Endodermal cell (in vitro differentiated cells): ENCODE results near the gene RAB11FIP5. TPM values are rescaled to one million over a fixed set of nuclear protein-coding genes. Genes with fewer than 3 reads are reported as not detected.
A peak's percentile ranks its signal among the peaks of the same experiment; 100 is the strongest.

ENCODE experiments used
- DNase-seq: peaks from one replicate; pipeline ENCODE4 v3.0.0-alpha.2; 2017
- H3K27ac ChIP-seq: 2 replicates; pipeline ENCODE4 v1.5.1; 2013; ENCODE audit warnings: mild to moderate bottlenecking, low read depth, low read length, moderate library complexity
- H3K27me3 ChIP-seq: 2 replicates; pipeline ENCODE4 v1.6.1; 2013; ENCODE audit warnings: mild to moderate bottlenecking, low read length, moderate library complexity; ENCODE audit not compliant: insufficient read depth, control insufficient read depth, poor library complexity, severe bottlenecking
- H3K36me3 ChIP-seq: 2 replicates; pipeline ENCODE4 v1.7.0; 2013; ENCODE audit warnings: mild to moderate bottlenecking, low read length, moderate library complexity; ENCODE audit not compliant: control insufficient read depth, insufficient read depth
- H3K4me1 ChIP-seq: one replicate; pipeline ENCODE4 v1.7.0; 2013; ENCODE audit warnings: low read length; ENCODE audit not compliant: control insufficient read depth, insufficient read depth
- H3K4me3 ChIP-seq: 2 replicates; pipeline ENCODE4 v1.5.1; 2013; ENCODE audit warnings: mild to moderate bottlenecking, low read length, moderate library complexity
- H3K9ac ChIP-seq: 2 replicates; pipeline ENCODE4 v1.6.1; 2013; ENCODE audit warnings: mild to moderate bottlenecking, low read length, moderate library complexity; ENCODE audit not compliant: poor library complexity, severe bottlenecking; ENCODE audit errors: extremely low read depth
- H3K9me3 ChIP-seq: 2 replicates; pipeline ENCODE4 v1.6.1; 2013; ENCODE audit warnings: mild to moderate bottlenecking, low read length, moderate library complexity; ENCODE audit not compliant: control insufficient read depth
- H3K27ac Mint-ChIP-seq: 2 replicates; pipeline ENCODE4 v1.8.0; 2020; ENCODE audit warnings: mixed read lengths
- H3K27me3 Mint-ChIP-seq: 2 replicates; pipeline ENCODE4 v1.8.0; 2021; ENCODE audit warnings: mild to moderate bottlenecking, mixed read lengths; ENCODE audit not compliant: insufficient read depth
- H3K36me3 Mint-ChIP-seq: 2 replicates; pipeline ENCODE4 v1.8.0; 2020; ENCODE audit warnings: low read depth, mixed read lengths
- H3K4me1 Mint-ChIP-seq: 2 replicates; pipeline ENCODE4 v1.8.0; 2020; ENCODE audit warnings: mixed read lengths
- H3K4me3 Mint-ChIP-seq: 2 replicates; pipeline ENCODE4 v1.8.0; 2020; ENCODE audit warnings: mild to moderate bottlenecking, moderate library complexity, mixed read lengths
- H3K9me3 Mint-ChIP-seq: 2 replicates; pipeline ENCODE4 v1.8.0; 2020; ENCODE audit warnings: mild to moderate bottlenecking, mixed read lengths
- CTCF ChIP-seq: fragments of 200-600 bp; sonication (generic); conservative IDR thresholded peaks from 2 replicates; pipeline ENCODE4 v1.5.0; 2021; ENCODE audit warnings: antibody characterized with exemption, mild to moderate bottlenecking
- WGBS, 2 experiments: methylation state at CpG; one replicate each; pipeline versions ENCODE4 v1.1.5 to v1.1.7; 2013; ENCODE audit warnings: missing lambda C conversion rate in 2 of 2, mixed read lengths in 1 of 2; ENCODE audit not compliant: insufficient coverage in 1 of 2, insufficient read length in 1 of 2; 5-methylcytosine and 5-hydroxymethylcytosine counted together
- total RNA-seq, 2 donors: library from RNA; stranded (reverse); fragmentation: NEBNext Ultra II Directional in 1 of 2; extraction: Animal tissue kit (Norgen Biotek cat#: 25700) in 1 of 2; gene quantifications; 2 replicates in 1 of 2; 3 replicates in 1 of 2; pipeline ENCODE4 v1.2.1, GENCODE V29; 2021

The RAB11FIP5 gene
- total RNA-seq, 2 donors from 2014 or later, result 12.1 to 17.3 TPM

- Histone ChIP-seq H3K4me3 (peak within 1 kb of the TSS; percentile 95), H3K27ac (peak within 1 kb of the TSS; percentile 81), H3K9ac (peak within 1 kb of the TSS; percentile 80), H3K36me3 (no peaks in the 10 kb centered on the region), H3K9me3 (no peaks in the 10 kb centered on the region), H3K4me1 (peaks cover 3% of the 10 kb centered on the region), H3K27me3 (no peaks in the 10 kb centered on the region)
- TF ChIP-seq CTCF, result peak; percentile 52
- H3K27ac Mint-ChIP-seq, result peak within 1 kb of the TSS; percentile 97
- no peaks in the 10 kb centered on the region for H3K9me3 Mint-ChIP-seq
- H3K36me3 Mint-ChIP-seq, result peaks cover 6% of the 10 kb centered on the region
- peaks cover 28% of the 10 kb centered on the region for H3K4me1 Mint-ChIP-seq
- 1 to 2% methylated on average over 41 to 67 of the region's 67 CpGs for WGBS, 2 experiments
- H3K27me3 Mint-ChIP-seq, result no peaks in the 10 kb centered on the region
- peak within 1 kb of the TSS; percentile 87 for H3K4me3 Mint-ChIP-seq
- peak; percentile 99 for DNase-seq
Measured at GRCh38 chr2:73071360-73072128, 41.2 kb downstream of the RAB11FIP5 start, which contains the start of gene SFXN5. Gene SFXN5 (minus strand): TSS chr2:73071712. CDS start chr2:73071705, 7 bp downstream.

- DNase-seq, result peak; percentile 78
- no peaks in the 10 kb centered on the region for H3K27me3 Mint-ChIP-seq
- peaks cover 9% of the 10 kb centered on the region for H3K36me3 Mint-ChIP-seq
- Histone ChIP-seq H3K27ac (peak overlapping the region; percentile 81), H3K4me3 (peak overlapping the region; percentile 95), H3K4me1 (peaks cover 3% of the 10 kb centered on the region), H3K36me3 (no peaks in the 10 kb centered on the region), H3K9ac (peak overlapping the region; percentile 80), H3K9me3 (no peaks in the 10 kb centered on the region), H3K27me3 (no peaks in the 10 kb centered on the region)
- no peak for TF ChIP-seq CTCF
- H3K9me3 Mint-ChIP-seq, result no peaks in the 10 kb centered on the region
- H3K4me3 Mint-ChIP-seq, result peak overlapping the region; percentile 87
- peaks cover 28% of the 10 kb centered on the region for H3K4me1 Mint-ChIP-seq
- H3K27ac Mint-ChIP-seq, result peak overlapping the region; percentile 78
- WGBS, 2 experiments, result 0% methylated on average over 17 to 83 of the region's 83 CpGs
Measured at GRCh38 chr2:73070643-73071359, 41.9 kb downstream of the RAB11FIP5 start.

GRCh38 chr2:73069855-73070642, 42.7 kb downstream of the RAB11FIP5 start:
- H3K4me3 ChIP-seq, result peak overlapping the region; percentile 95
- H3K27me3 ChIP-seq, result no peaks in the 10 kb centered on the region
- peaks cover 11% of the 10 kb centered on the region for H3K36me3 Mint-ChIP-seq
- H3K4me3 Mint-ChIP-seq, result peak overlapping the region; percentile 87
- no peaks in the 10 kb centered on the region for H3K9me3 ChIP-seq
- H3K9me3 Mint-ChIP-seq, result no peaks in the 10 kb centered on the region
- H3K27ac ChIP-seq, result peak overlapping the region; percentile 81
- peaks cover 3% of the 10 kb centered on the region for H3K4me1 ChIP-seq
- 11 to 27% methylated on average over 8 to 29 of the region's 29 CpGs for WGBS, 2 experiments
- peak overlapping the region; percentile 80 for H3K9ac ChIP-seq
- H3K36me3 ChIP-seq, result no peaks in the 10 kb centered on the region
- peak; percentile 61 for DNase-seq
- H3K27ac Mint-ChIP-seq, result peak overlapping the region; percentile 46
- no peaks in the 10 kb centered on the region for H3K27me3 Mint-ChIP-seq
- no peak for TF ChIP-seq CTCF
- H3K4me1 Mint-ChIP-seq, result peaks cover 28% of the 10 kb centered on the region
